ENCODE results near the gene SNED1. TPM values are rescaled to one million over a fixed set of nuclear protein-coding genes. Genes with fewer than 3 reads are reported as not detected.

SNED1 gene
- total RNA-seq, 4 donors from 2014 or later, result 16.4 to 56.2 (median 43.5) TPM

GRCh38 chr2:241038374-241039180 lies 40.2 kb downstream of the SNED1 start:
- Histone ChIP-seq H3K27ac (no peak overlapping the region), H3K4me1 (no peaks in the 10 kb centered on the region), H3K36me3 (peaks cover 0 to 64% of the 10 kb centered on the region in 2 donors), H3K4me3 (no peak overlapping the region), H3K9me3 (no peaks in the 10 kb centered on the region), H3K27me3 (no peaks in the 10 kb centered on the region)
- intact Hi-C loops (cut with DNase I; ENCODE audit: low total_unique reads) (no loop called here), in situ Hi-C loops (cut with MboI; ENCODE audit: low sequenced_read_pairs in 4 of 4) (no loop called here)
- no peak for TF ChIP-seq POLR2A (IDR thresholded peaks at IDR 0.05)
- TF ChIP-seq CTCF (IDR thresholded peaks at IDR 0.05 in 4 of 5, conservative IDR thresholded peaks at IDR 0.05 in 1 of 5), result no peak
- DNase-seq (no peak), ATAC-seq (no peak)

GRCh38 chr2:241039416-241039815 lies 41.0 kb downstream of the SNED1 start:
- Histone ChIP-seq H3K27ac (no peak overlapping the region), H3K9me3 (no peaks in the 10 kb centered on the region), H3K4me3 (no peak overlapping the region), H3K4me1 (no peaks in the 10 kb centered on the region), H3K36me3 (peaks cover 0 to 64% of the 10 kb centered on the region in 2 donors), H3K27me3 (no peaks in the 10 kb centered on the region)
- no peak for DNase-seq
- no peak for ATAC-seq
- TF ChIP-seq CTCF (IDR thresholded peaks at IDR 0.05 in 4 of 5, conservative IDR thresholded peaks at IDR 0.05 in 1 of 5) (no peak), POLR2A (IDR thresholded peaks at IDR 0.05) (no peak)
- intact Hi-C loops (cut with DNase I; ENCODE audit: low total_unique reads) (no loop called here), in situ Hi-C loops (cut with MboI; ENCODE audit: low sequenced_read_pairs in 4 of 4) (no loop called here)

- H3K4me3 ChIP-seq, result no peak overlapping the region
- no peaks in the 10 kb centered on the region for H3K9me3 ChIP-seq
- no peaks in the 10 kb centered on the region for H3K27me3 ChIP-seq
- no peaks in the 10 kb centered on the region for H3K4me1 ChIP-seq
- H3K27ac ChIP-seq, result no peak overlapping the region
- no peak for DNase-seq
- intact Hi-C loops (cut with DNase I; ENCODE audit: low total_unique reads), result no loop called here
- H3K36me3 ChIP-seq, result peaks cover 0 to 65% of the 10 kb centered on the region in 2 donors
- ATAC-seq, result no peak
- TF ChIP-seq POLR2A (IDR thresholded peaks at IDR 0.05) (no peak), CTCF (IDR thresholded peaks at IDR 0.05 in 4 of 5, conservative IDR thresholded peaks at IDR 0.05 in 1 of 5) (no peak)
- in situ Hi-C loops (cut with MboI; ENCODE audit: low sequenced_read_pairs in 4 of 4), result no loop called here
Observed at GRCh38 chr2:241040081-241040803, 41.8 kb downstream of the SNED1 start.

DNA sequence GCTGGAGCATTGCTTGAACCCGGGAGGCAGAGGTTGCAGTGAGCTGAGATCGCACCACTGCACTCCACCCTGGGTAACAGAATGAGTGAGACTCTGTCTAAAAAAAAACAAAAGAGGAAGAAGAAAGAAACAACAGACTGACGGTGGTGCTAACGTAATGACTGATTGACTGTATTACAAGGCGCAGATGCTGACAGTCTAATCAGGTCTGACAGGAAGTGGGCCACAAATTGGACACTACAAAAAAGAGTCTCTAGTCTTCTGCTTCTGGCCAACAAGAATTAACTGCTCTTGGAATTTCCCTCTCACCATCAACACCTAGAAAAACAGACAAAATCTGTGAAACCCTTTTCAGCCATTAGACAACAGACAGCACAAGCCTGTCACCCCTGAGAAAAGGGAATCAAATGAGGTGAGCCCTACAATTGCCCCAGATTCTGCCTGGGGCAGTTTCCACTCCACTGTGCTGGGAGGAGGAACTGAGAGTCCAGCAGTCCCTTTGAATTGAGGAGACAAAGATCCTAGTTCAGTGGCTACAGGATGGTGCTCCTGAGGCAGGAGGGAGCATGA lies 43.3 kb downstream of the SNED1 start:
- Histone ChIP-seq H3K4me3 (no peak overlapping the region), H3K4me1 (no peaks in the 10 kb centered on the region), H3K36me3 (peaks cover 0 to 65% of the 10 kb centered on the region in 2 donors), H3K27ac (no peak overlapping the region), H3K27me3 (no peaks in the 10 kb centered on the region), H3K9me3 (no peaks in the 10 kb centered on the region)
- intact Hi-C loops (cut with DNase I; ENCODE audit: low total_unique reads) (no loop called here), in situ Hi-C loops (cut with MboI; ENCODE audit: low sequenced_read_pairs in 4 of 4) (no loop called here)
- no peak for ATAC-seq
- no peak for DNase-seq
- TF ChIP-seq POLR2A (IDR thresholded peaks at IDR 0.05), result no peak
- TF ChIP-seq CTCF (IDR thresholded peaks at IDR 0.05 in 4 of 5, conservative IDR thresholded peaks at IDR 0.05 in 1 of 5), result no peak

Measured in gastrocnemius medialis (tissue), 4 donors.